IMR-90 (cell line): Measurements from ENCODE around the gene ZNF439. TPM values are rescaled to one million over a fixed set of nuclear protein-coding genes. Genes with fewer than 3 reads are reported as not detected.
"Not testable (repeated sequence)": the region's sequence is repeated elsewhere in the genome, so short reads cannot be mapped to it uniquely, and the experiment has no call there.

ENCODE experiments used
- ATAC-seq: fragments of 200-7000 bp; cut with Tn5 transposase; 2 replicates; pipeline ENCODE4 v1.9.1; 2020; ENCODE audit warnings: low read depth, mild to moderate bottlenecking, moderate library complexity
- BruUV-seq: library from RNA; stranded (reverse); fragments of 400-500 nt; replicated peaks from 2 replicates; lab custom pipeline; 2021; lab: Mats Ljungman, UMichigan
- CTCF ChIA-PET: fragments of 300-600 bp; formaldehyde crosslinking; extraction: SDS; loops from one replicate; lab custom pipeline; 2021; ENCODE audit warnings: antibody characterized with exemption; lab: Yijun Ruan, JAX
- POLR2A ChIA-PET: fragments of 300-600 bp; sonication (Branson Sonifier 250); formaldehyde crosslinking; loops from one replicate; lab custom pipeline; 2022; ENCODE audit warnings: antibody characterized with exemption; ENCODE audit not compliant: unreplicated experiment; lab: Charles Lee
- DNase-seq: peaks from one replicate; pipeline ENCODE4 v3.0.0; 2013
- H2AFZ ChIP-seq: replicated peaks from 2 replicates; pipeline ENCODE3; 2013; ENCODE audit warnings: low read length, mild to moderate bottlenecking; ENCODE audit not compliant: poor library complexity
- H2AK5ac ChIP-seq: 2 replicates; pipeline ENCODE4 v1.6.1; 2013; ENCODE audit warnings: low read depth, low read length, inconsistent platforms
- H2AK9ac ChIP-seq: replicated peaks from 2 replicates; pipeline ENCODE3; 2013; ENCODE audit warnings: mild to moderate bottlenecking, low read depth, low read length, moderate library complexity; ENCODE audit not compliant: poor library complexity
- H2BK120ac ChIP-seq: 2 replicates; pipeline ENCODE4 v1.6.1; 2013; ENCODE audit warnings: low read depth, low read length, inconsistent platforms
- H2BK15ac ChIP-seq: 3 replicates; pipeline ENCODE4 v1.6.1; 2013; ENCODE audit warnings: low read depth, low read length, inconsistent platforms
- H2BK20ac ChIP-seq: 2 replicates; pipeline ENCODE4 v1.6.1; 2013; ENCODE audit warnings: low read depth, mild to moderate bottlenecking, inconsistent platforms, low read length, moderate library complexity
- H2BK5ac ChIP-seq: 2 replicates; pipeline ENCODE4 v1.6.1; 2013; ENCODE audit warnings: mild to moderate bottlenecking, low read depth, low read length, inconsistent platforms; ENCODE audit not compliant: poor library complexity, severe bottlenecking
- H3K14ac ChIP-seq: replicated peaks from 2 replicates; pipeline ENCODE4 v1.6.1; 2013; ENCODE audit warnings: low read depth, low read length, inconsistent platforms
- H3K18ac ChIP-seq: 2 replicates; pipeline ENCODE4 v1.6.1; 2013; ENCODE audit warnings: low read depth, low read length, control low read depth
- H3K23ac ChIP-seq: 2 replicates; pipeline ENCODE4 v1.6.1; 2013; ENCODE audit warnings: low read depth, low read length, inconsistent platforms
- H3K27ac ChIP-seq: 2 replicates; pipeline ENCODE4 v1.5.1; 2013; ENCODE audit warnings: mild to moderate bottlenecking, control low read depth, low read length; ENCODE audit not compliant: insufficient read depth
- H3K27me3 ChIP-seq: 2 replicates; pipeline ENCODE4 v1.6.1; 2013; ENCODE audit warnings: low read length; ENCODE audit not compliant: control insufficient read depth, insufficient read depth
- H3K36me3 ChIP-seq: 2 replicates; pipeline ENCODE4 v1.6.1; 2013; ENCODE audit warnings: low read length, mixed read lengths; ENCODE audit not compliant: control insufficient read depth, insufficient read depth
- H3K4ac ChIP-seq: 2 replicates; pipeline ENCODE4 v1.6.1; 2013; ENCODE audit warnings: low read depth, low read length, inconsistent platforms
- H3K4me1 ChIP-seq: 2 replicates; pipeline ENCODE4 v1.6.1; 2013; ENCODE audit warnings: low read length, mixed read lengths; ENCODE audit not compliant: control insufficient read depth, insufficient read depth
- H3K4me2 ChIP-seq: 2 replicates; pipeline ENCODE4 v1.6.1; 2013; ENCODE audit warnings: low read depth, mild to moderate bottlenecking, control low read depth, low read length, moderate library complexity
- H3K4me3 ChIP-seq: 2 replicates; pipeline ENCODE4 v1.5.1; 2013; ENCODE audit warnings: low read depth, mild to moderate bottlenecking, control low read depth, low read length, moderate library complexity; ENCODE audit not compliant: insufficient read depth
- H3K56ac ChIP-seq: 2 replicates; pipeline ENCODE4 v1.6.1; 2013; ENCODE audit warnings: low read length, inconsistent platforms; ENCODE audit not compliant: insufficient read depth; ENCODE audit errors: extremely low read depth
- H3K79me1 ChIP-seq, 2 experiments: 2 replicates each; pipeline ENCODE4 v1.6.1; 2013; ENCODE audit warnings: low read length in 2 of 2, inconsistent platforms in 1 of 2, low read depth in 1 of 2
- H3K9ac ChIP-seq: 2 replicates; pipeline ENCODE4 v1.6.1; 2013; ENCODE audit warnings: low read depth, low read length, control low read depth
- H3K9me1 ChIP-seq: 2 replicates; pipeline ENCODE4 v1.6.1; 2013; ENCODE audit warnings: low read length, inconsistent platforms; ENCODE audit not compliant: insufficient read depth
- H3K9me3 ChIP-seq: 2 replicates; pipeline ENCODE4 v1.6.1; 2013; ENCODE audit warnings: low read length; ENCODE audit not compliant: control insufficient read depth, insufficient read depth
- H4K20me1 ChIP-seq: 2 replicates; pipeline ENCODE4 v1.6.1; 2013; ENCODE audit warnings: low read length, inconsistent platforms; ENCODE audit not compliant: insufficient read depth
- H4K5ac ChIP-seq: 2 replicates; pipeline ENCODE4 v1.6.1; 2013; ENCODE audit warnings: mild to moderate bottlenecking, low read depth, low read length, control low read depth
- H4K8ac ChIP-seq, 2 experiments: 2 replicates each; pipeline ENCODE4 v1.6.1; 2013; ENCODE audit warnings: low read depth in 2 of 2, low read length in 2 of 2, control low read depth in 1 of 2, inconsistent platforms in 1 of 2
- H4K91ac ChIP-seq: 2 replicates; pipeline ENCODE4 v1.6.1; 2013; ENCODE audit warnings: low read depth, low read length, inconsistent platforms; ENCODE audit not compliant: insufficient read depth
- WGBS, 2 experiments: methylation state at CpG; one replicate each; pipeline versions ENCODE4 v1.1.5 to v1.1.7; 2013; ENCODE audit warnings: missing lambda C conversion rate in 2 of 2; ENCODE audit not compliant: insufficient read length in 1 of 2; ENCODE audit errors: extremely low coverage in 2 of 2; 5-methylcytosine and 5-hydroxymethylcytosine counted together
- dilution Hi-C: fragments of 300-500 bp; cut with HindIII; formaldehyde crosslinking; loops from one replicate; pipeline ENCODE4 v1.14.3; 2018; ENCODE audit warnings: low sequenced_read_pairs; ENCODE audit not compliant: unreplicated experiment
- in situ Hi-C: fragments of 300-500 bp; cut with MboI; formaldehyde crosslinking; loops from 3 replicates; pipeline ENCODE4 v1.14.3; 2019; ENCODE audit warnings: low sequenced_read_pairs, inconsistent platforms, mixed read lengths
- intact Hi-C: fragments of 100-400 bp; cut with micrococcal nuclease; formaldehyde crosslinking; loops from 2 replicates; pipeline ENCODE4 v1.10.0; 2022
- polyA plus RNA-seq, 3 experiments: library from polyadenylated mRNA; depleted of rRNA; stranded (reverse); fragments of >200 nt; gene quantifications; 2 replicates each; pipeline ENCODE4 v1.2.3, GENCODE V29; 2012; ENCODE audit warnings: low replicate concordance in 1 of 3
- total RNA-seq: library from RNA; depleted of rRNA; stranded (reverse); fragments of >200 nt; gene quantifications from 2 replicates; pipeline ENCODE4 v1.2.3, GENCODE V29; 2012

ZNF439 gene
- total and polyA plus RNA-seq, 2 of the 4 experiments (the other 2 are of a cell fraction) = 4.8 to 8.4 TPM

DNA sequence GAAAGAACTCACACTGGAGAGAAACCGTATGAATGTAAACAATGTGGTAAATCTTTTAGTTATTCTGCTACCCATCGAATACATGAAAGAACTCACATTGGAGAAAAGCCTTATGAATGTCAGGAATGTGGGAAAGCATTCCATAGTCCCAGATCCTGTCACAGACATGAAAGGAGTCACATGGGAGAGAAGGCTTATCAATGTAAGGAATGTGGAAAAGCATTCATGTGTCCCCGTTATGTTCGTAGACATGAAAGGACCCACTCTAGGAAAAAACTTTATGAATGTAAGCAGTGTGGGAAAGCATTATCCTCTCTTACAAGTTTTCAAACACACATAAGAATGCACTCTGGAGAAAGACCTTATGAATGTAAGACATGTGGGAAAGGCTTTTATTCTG is 19.2 kb downstream of the ZNF439 start:
- H2AK5ac ChIP-seq, CTCF ChIA-PET, H2BK120ac ChIP-seq, H2AFZ ChIP-seq, H4K5ac ChIP-seq, H3K4me2 ChIP-seq, H2AK9ac ChIP-seq, H3K4me1 ChIP-seq, H3K79me1 ChIP-seq, H3K27me3 ChIP-seq, H3K27ac ChIP-seq, H3K4me3 ChIP-seq, H4K20me1 ChIP-seq, intact Hi-C loops, H4K8ac ChIP-seq, in situ Hi-C loops, ATAC-seq, H3K4ac ChIP-seq, POLR2A ChIA-PET, H3K9me1 ChIP-seq, H2BK20ac ChIP-seq, H3K14ac ChIP-seq, H3K23ac ChIP-seq, H2BK5ac ChIP-seq, H3K9ac ChIP-seq, DNase-seq, H2BK15ac ChIP-seq, H3K18ac ChIP-seq, H4K91ac ChIP-seq, H3K56ac ChIP-seq, BruUV-seq, dilution Hi-C loops: not testable (repeated sequence)
- H3K36me3 ChIP-seq = peaks cover 32% of the 10 kb centered on the region
- H3K9me3 ChIP-seq = peaks cover 73% of the 10 kb centered on the region
- WGBS, 2 experiments = no CpG with 5 or more reads among the region's 4 CpGs
